DOHH2 (cell line): ENCODE results near the gene TAGLN3.
A peak's percentile ranks its signal among the peaks of the same experiment; 100 is the strongest.

Experiments
- H3F3A ChIP-seq: fragments of 200-600 bp; sonication (generic), shearing (Covaris generic); 2 replicates; pipeline ENCODE4 v1.6.0; 2016; ENCODE audit warnings: antibody characterized with exemption, mild to moderate bottlenecking; ENCODE audit not compliant: control insufficient read depth, insufficient read depth
- H3K27ac ChIP-seq: fragments of 200-600 bp; sonication (generic); 2 replicates; pipeline ENCODE4 v1.5.1; 2014; ENCODE audit warnings: low read depth, mild to moderate bottlenecking, low read length, moderate library complexity
- H3K27me3 ChIP-seq: fragments of 200-600 bp; sonication (generic); 2 replicates; pipeline ENCODE4 v1.6.1; 2014; ENCODE audit warnings: mild to moderate bottlenecking, low read length, mixed read lengths; ENCODE audit not compliant: control insufficient read depth
- H3K36me3 ChIP-seq: fragments of 200-600 bp; sonication (generic); 2 replicates; pipeline ENCODE4 v1.6.1; 2014; ENCODE audit warnings: mild to moderate bottlenecking, low read length, moderate library complexity, mixed read lengths; ENCODE audit not compliant: control insufficient read depth
- H3K4me1 ChIP-seq: fragments of 200-600 bp; sonication (generic); 2 replicates; pipeline ENCODE4 v1.6.1; 2014; ENCODE audit warnings: mild to moderate bottlenecking, low read length, mixed read lengths; ENCODE audit not compliant: control insufficient read depth
- H3K4me2 ChIP-seq: fragments of 200-600 bp; sonication (generic); 2 replicates; pipeline ENCODE4 v1.6.0; 2014; ENCODE audit warnings: mild to moderate bottlenecking, low read length, moderate library complexity
- H3K4me3 ChIP-seq: fragments of 200-600 bp; sonication (generic); 2 replicates; pipeline ENCODE4 v1.5.1; 2014; ENCODE audit warnings: mild to moderate bottlenecking, low read length, mixed read lengths
- H3K79me2 ChIP-seq: fragments of 200-600 bp; sonication (generic); 2 replicates; pipeline ENCODE4 v1.6.1; 2014; ENCODE audit warnings: mild to moderate bottlenecking, low read length, mixed read lengths; ENCODE audit not compliant: control insufficient read depth
- H3K9me2 ChIP-seq: fragments of 200-600 bp; sonication (generic); replicated peaks from 2 replicates; pipeline ENCODE4 v1.6.1; 2014; ENCODE audit warnings: mild to moderate bottlenecking, low read length, mixed read lengths; ENCODE audit not compliant: control insufficient read depth
- H3K9me3 ChIP-seq: fragments of 200-600 bp; sonication (generic); 2 replicates; pipeline ENCODE4 v1.6.1; 2014; ENCODE audit warnings: antibody characterized with exemption, low read length, mixed read lengths; ENCODE audit not compliant: control insufficient read depth, insufficient read depth
- H4K20me1 ChIP-seq: fragments of 200-600 bp; sonication (generic); 2 replicates; pipeline ENCODE4 v1.6.0; 2014; ENCODE audit warnings: low read depth, mild to moderate bottlenecking, antibody characterized with exemption, low read length, moderate library complexity; ENCODE audit not compliant: control insufficient read depth, insufficient read depth
- EZH2phosphoT487 ChIP-seq: fragments of 200-600 bp; sonication (generic); IDR thresholded peaks from 2 replicates; pipeline ENCODE4 v1.6.1; 2017; ENCODE audit warnings: borderline replicate concordance, mild to moderate bottlenecking, antibody characterized with exemption, low read length, moderate library complexity, mixed read lengths
- TF ChIP-seq, protein P1 (sequence below): fragments of 200-600 bp; sonication (generic); IDR thresholded peaks from one replicate; pipeline ENCODE4 v1.5.1; 2014; ENCODE audit warnings: antibody characterized with exemption, mild to moderate bottlenecking, low read depth, low read length; ENCODE audit not compliant: poor library complexity, severe bottlenecking

Gene TAGLN3

DNA sequence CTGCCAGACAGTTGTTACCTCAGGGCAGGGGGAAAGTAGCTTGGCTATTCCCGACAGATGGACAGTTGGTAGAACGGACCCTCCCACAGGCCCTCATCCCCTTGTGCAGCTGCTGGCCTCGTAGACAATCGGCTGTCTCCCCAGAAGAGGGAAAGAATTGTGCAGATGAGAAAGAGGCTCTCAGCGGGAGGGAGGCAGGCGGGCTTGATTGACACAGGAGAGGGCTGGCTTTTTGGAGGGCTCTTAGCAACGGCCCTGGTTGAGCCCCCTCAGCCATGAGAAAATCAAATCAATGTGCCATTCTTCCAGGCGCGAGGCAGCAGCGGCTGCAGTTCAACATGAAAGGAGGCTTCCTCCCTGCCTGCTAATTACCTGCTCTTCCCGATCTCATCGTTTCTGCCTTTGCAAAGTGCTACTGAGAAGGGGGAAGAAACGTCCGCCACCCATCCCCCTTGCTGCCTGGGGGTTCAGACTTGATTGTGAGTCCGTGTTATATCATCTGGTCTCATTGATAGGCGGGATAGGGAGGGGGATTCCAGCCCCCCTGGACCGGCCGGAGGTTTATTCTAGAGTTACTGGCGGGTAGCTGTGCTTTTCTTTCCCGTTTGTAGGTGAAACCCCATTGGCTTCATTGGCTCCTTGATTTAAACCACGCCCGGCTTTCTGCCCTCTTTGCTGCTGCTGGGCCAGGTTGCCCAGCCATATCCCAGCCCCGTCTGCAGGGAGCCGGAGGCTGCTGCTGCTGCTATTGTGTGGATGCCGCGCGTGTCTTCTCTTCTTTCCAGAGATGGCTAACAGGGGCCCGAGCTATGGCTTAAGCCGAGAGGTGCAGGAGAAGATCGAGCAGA is at the start of gene TAGLN3:
TAGLN3 (plus strand) TSS at position 287 of the 848 bp plus-strand sequence; CDS start at position 788, 501 bp downstream.
- H3K27me3 ChIP-seq, result peaks cover 15% of the 10 kb centered on the region
- no peaks in the 10 kb centered on the region for H3K79me2 ChIP-seq
- H3K9me3 ChIP-seq, result no peaks in the 10 kb centered on the region
- peak within 1 kb of the TSS; percentile 50 for H3K4me2 ChIP-seq
- no peaks in the 10 kb centered on the region for H4K20me1 ChIP-seq
- H3K36me3 ChIP-seq, result no peaks in the 10 kb centered on the region
- H3F3A ChIP-seq, result no peaks in the 10 kb centered on the region
- TF ChIP-seq EZH2phosphoT487, result no peak
- TF ChIP-seq, protein P1, sequence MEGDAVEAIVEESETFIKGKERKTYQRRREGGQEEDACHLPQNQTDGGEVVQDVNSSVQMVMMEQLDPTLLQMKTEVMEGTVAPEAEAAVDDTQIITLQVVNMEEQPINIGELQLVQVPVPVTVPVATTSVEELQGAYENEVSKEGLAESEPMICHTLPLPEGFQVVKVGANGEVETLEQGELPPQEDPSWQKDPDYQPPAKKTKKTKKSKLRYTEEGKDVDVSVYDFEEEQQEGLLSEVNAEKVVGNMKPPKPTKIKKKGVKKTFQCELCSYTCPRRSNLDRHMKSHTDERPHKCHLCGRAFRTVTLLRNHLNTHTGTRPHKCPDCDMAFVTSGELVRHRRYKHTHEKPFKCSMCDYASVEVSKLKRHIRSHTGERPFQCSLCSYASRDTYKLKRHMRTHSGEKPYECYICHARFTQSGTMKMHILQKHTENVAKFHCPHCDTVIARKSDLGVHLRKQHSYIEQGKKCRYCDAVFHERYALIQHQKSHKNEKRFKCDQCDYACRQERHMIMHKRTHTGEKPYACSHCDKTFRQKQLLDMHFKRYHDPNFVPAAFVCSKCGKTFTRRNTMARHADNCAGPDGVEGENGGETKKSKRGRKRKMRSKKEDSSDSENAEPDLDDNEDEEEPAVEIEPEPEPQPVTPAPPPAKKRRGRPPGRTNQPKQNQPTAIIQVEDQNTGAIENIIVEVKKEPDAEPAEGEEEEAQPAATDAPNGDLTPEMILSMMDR, result no peak
- peaks cover 7% of the 10 kb centered on the region; the same call in 1 of the 2 replicates for H3K4me1 ChIP-seq
- H3K9me2 ChIP-seq, result no peaks in the 10 kb centered on the region
- no peak within 1 kb of the TSS for H3K27ac ChIP-seq
- peak within 1 kb of the TSS; percentile 12 for H3K4me3 ChIP-seq

DNA sequence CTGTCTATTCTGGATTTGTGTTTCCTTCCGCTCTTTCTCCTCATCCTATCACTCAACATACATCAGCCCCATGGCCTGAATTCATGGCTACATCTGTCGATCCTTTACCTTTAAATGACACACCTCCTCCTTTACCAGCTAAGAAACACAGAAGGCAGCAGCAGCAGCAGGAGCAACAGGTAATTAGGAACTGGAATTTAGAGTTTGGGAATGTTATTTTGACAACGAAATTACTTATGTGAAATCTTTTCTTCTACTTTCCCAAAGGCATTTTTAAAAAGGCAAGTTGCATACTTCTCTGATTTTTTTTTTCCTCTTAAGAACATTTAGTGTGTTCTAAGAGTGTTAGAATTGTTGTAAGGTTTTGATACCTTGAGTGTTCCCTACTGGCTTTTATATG is 49.0 kb upstream of the TAGLN3 start:
- H3F3A ChIP-seq, result no peaks in the 10 kb centered on the region
- H3K4me2 ChIP-seq, result no peak overlapping the region

GRCh38 chr3:111951032-111951431 is 47.7 kb upstream of the TAGLN3 start:
- Histone ChIP-seq H3F3A (no peaks in the 10 kb centered on the region), H3K4me3 (no peak overlapping the region), H3K79me2 (no peaks in the 10 kb centered on the region), H3K9me2 (no peaks in the 10 kb centered on the region), H4K20me1 (no peaks in the 10 kb centered on the region), H3K9me3 (no peaks in the 10 kb centered on the region), H3K4me1 (no peaks in the 10 kb centered on the region), H3K4me2 (no peak overlapping the region), H3K36me3 (no peaks in the 10 kb centered on the region), H3K27me3 (peaks cover 10% of the 10 kb centered on the region), H3K27ac (no peak overlapping the region)
- TF ChIP-seq, protein P1, result no peak

More for the DNA sequence above, 49.0 kb upstream of the TAGLN3 start:
- no peaks in the 10 kb centered on the region for H3K4me1 ChIP-seq
- H3K36me3 ChIP-seq, result no peaks in the 10 kb centered on the region
- no peak overlapping the region for H3K4me3 ChIP-seq
- no peaks in the 10 kb centered on the region for H3K9me3 ChIP-seq
- peaks cover 10% of the 10 kb centered on the region for H3K27me3 ChIP-seq
- H3K79me2 ChIP-seq, result no peaks in the 10 kb centered on the region
- no peaks in the 10 kb centered on the region for H4K20me1 ChIP-seq
- H3K9me2 ChIP-seq, result no peaks in the 10 kb centered on the region
- no peak for TF ChIP-seq EZH2phosphoT487
- TF ChIP-seq, protein P1, result no peak
- no peak overlapping the region for H3K27ac ChIP-seq
